NCI-H510A treated with DMSO at 0.1 percent for 48 hours (cell line): ENCODE data around the gene CCDC195.

ENCODE experiments used
- DNase-seq: peaks from one replicate; lab custom pipeline; 2025; lab: John Stamatoyannopoulos, UW

Gene CCDC195

DNA sequence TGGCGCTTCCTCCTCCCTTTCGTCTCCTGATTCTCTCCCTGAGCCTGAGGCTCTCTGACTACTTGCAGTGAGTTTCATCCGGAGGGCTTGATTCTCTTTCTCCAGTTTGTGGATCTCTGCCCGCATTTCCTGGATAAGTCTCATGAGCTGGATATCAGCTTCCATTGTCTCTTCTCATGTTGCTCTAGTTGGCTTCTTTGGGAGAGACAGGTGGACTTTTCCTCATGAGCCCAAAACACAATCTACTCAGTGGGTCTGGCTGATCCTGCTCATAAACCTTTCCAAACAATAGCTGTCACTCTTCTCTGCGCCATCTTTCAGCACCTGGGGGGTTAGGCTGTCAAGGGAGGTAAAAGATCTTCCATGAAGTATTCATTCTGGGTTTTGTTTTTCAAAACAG is at the start of gene CCDC195:
CCDC195 (minus strand) TSS at position 165 of the 400 bp plus-strand sequence; CDS start at position 165, 0 bp downstream.
- DNase-seq = no peak

DNA sequence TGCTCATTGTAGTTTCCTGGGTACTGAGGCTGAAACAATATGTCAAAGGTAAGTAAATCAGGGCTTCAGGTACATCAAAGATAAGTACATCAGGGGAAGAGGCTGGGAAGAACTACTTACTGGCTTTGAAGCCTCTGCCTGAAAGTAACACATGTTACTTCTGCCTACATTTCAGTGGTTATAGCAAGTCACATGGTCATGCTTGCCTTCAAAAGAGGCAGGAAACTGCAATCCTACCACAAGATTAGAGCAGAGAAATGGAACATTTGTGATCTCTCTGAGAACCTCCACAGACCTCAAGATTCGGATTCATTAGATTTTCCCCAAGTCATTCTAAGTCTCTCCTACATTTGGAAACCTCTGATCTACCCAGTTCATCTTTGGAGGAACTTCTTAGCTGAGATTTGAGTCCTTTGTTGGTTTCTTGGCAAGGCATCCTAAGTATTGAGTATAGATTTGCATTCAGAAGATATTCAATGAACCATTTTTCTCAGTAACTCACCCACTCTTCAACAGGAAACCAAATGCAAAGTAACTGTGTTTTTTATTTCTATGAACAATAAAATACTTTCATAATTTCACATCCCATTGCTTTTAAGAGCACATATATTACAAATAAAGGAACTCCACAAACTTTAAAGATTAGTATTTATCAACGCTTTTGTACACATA is 48.5 kb upstream of the CCDC195 start:
- no peak for DNase-seq

DNA sequence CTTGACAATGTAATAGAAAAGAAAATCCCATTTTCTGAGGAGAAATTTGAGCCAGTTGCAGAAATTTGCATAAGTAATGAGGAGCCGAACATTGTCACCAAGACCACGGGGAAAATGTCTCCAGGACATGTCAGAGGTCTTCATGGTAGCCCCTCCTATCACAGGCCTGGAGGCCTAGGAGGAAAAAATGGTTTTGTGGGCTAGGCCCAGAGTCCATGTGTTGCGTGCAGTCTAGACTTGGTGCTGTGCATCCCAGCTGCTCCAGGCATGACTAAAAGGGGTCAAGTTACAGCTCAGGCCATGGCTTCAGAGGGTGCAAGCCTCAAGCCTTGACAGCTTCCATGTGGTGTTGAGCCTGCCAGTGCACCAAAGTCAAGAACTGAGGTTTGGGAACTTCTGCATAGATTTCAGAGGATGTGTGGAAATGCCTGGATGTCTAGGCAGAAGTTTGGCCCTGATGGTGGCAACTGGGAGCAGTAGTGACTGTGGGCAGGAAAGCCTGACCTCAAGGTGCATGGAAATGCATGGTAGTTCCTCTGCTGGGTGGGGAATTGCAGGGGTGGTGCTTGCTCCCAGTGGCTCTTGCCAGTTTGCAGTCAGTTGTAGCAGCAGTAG is 41.9 kb upstream of the CCDC195 start:
- no peak for DNase-seq

GRCh38 chr2:224753743-224754540 is 37.8 kb upstream of the CCDC195 start:
- no peak for DNase-seq

DNA sequence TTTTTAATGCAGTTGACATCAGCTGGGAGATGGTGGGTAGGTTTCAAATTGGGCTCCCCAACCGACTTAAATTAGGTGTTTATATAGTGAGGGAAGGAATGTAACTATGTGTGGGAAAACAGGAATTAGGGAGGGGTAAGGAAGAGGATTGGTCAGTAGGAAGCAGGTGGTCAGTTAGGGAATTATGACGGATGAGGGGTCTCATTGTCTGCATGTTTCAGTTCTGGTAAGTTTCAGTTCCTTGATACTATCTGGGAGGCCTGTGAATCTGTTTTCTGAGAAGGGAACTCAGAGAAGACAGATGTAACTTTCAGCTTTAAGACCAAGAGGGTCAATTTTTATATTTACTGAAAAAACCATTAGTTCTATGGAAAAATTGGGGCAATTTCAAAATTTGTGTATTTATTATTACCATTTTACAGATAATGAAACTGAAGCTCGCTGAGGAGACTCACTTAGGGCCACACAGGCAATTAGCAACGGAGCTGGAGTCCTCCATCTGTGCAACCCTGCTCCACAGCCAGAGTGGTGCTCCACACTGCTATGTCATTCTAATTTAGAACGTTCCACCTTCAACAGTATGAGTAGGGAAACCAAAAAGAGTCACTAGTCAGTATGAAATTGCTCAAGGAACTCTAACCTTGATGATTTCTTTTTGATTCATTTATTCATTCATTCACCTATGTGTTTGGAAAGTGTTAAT is 36.0 kb upstream of the CCDC195 start:
- DNase-seq = no peak

DNA sequence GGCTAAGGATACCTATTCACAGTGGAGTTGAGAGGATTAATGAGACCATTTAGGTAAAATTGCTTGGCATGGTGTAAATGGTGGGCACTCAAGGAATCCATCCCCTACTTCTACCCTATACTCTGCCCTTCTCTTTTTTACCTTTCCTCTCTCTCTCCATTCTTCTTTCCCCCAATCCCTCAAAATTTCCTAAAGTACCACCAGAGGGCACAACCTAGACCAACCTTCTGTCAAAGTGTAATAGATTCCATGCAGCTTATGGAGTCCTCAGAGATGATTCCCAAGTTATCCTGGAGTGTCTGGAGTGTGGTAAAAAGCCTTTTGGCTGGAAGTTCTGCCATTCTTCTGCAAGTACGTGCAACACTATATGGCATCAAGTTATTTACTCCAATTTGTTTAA is 33.0 kb upstream of the CCDC195 start:
- no peak for DNase-seq

DNA sequence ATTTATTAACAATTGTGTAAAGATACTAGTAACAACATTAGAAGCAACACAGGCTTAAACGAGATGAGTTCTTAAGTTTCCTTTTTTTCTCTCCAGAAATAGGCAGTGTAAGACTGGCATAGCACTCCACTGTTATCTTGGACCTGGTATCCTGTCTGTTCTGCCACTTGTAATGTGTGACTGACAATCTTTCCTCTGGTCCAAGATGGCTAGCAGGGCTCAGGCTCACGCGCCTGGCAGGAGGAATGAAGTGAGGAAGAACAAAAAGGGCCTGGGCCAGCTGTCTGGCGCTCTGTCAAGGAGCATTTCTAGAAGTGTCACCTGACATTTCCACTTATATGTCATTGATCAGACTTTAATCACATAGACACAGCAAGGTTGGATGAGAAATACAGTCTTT is 31.6 kb upstream of the CCDC195 start:
- no peak for DNase-seq

GRCh38 chr2:224736227-224736626 is 20.1 kb upstream of the CCDC195 start:
- no peak for DNase-seq

DNA sequence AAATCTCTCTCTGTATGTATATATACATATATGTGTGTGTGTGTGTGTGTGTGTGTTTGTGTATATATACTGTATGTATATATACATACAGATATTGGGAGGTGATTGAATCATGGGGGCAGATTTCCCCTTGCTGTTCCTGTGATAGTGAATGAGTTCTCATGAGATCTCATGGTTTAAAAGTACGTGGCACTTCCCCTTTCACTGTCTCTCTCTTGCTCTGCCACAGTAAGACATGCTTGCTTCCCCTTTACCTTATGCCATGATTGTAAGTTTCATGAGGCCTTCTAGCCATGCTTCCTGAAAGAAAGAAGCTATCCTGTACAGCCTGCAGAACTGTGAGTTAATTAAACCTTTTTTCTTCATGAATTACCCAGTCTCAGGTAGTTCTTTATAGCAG is 18.8 kb upstream of the CCDC195 start:
- DNase-seq = no peak

DNA sequence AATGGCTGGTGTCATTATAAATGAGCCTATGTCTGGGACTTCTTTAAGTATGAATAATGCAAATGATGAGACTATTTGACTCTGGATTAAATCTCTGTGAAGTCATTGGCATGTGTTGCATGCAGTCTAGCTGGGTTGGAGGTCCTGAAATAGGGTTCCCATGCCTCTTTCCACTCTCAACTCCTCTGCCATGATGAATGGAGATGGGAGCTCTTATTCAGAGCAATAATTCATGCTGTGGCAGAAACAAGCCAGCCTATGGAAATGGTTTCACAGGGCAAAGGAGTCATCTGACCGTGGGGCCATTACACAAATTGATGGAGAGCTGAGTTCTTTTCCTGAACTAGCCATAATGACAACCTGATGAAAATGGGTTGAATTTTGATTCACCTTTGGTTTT is 15.5 kb upstream of the CCDC195 start:
- no peak for DNase-seq

DNA sequence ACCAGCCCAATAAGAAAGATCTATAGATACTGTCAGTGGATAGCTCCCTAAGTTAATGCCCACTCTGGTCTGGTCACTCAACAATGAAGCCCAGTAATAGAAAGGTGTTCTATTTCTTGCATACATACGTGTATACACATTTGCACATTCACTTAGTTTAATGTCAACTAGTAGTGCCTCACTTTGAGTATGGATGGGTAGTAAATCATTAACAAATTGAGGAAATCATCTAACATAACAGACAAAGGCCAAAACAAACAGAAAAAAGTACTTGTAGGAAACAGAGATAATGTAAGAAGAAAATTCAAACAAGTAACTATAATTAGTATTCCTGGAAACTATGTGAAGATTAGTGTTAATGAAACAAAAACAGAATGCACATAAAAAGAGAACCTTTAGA is 13.3 kb upstream of the CCDC195 start:
- no peak for DNase-seq

DNA sequence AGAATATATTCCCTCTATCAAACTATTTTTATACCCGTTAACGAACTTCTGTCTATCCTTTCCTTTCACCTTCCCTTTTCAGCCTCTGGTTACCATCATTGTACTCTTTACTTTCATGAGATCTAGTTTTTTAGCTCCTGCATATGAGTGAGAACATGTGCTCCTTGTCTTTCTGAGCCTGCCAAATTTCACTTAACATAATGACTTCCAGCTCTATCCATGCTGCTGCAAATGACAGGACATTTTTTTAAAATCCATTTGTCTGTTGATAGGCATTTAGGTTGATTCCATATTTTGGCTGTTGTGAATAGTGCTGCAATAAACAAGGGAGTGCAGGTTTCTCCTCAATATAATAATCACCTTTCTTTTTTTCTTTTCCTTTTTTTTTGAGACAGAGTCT is 8.2 kb upstream of the CCDC195 start:
- no peak for DNase-seq

DNA sequence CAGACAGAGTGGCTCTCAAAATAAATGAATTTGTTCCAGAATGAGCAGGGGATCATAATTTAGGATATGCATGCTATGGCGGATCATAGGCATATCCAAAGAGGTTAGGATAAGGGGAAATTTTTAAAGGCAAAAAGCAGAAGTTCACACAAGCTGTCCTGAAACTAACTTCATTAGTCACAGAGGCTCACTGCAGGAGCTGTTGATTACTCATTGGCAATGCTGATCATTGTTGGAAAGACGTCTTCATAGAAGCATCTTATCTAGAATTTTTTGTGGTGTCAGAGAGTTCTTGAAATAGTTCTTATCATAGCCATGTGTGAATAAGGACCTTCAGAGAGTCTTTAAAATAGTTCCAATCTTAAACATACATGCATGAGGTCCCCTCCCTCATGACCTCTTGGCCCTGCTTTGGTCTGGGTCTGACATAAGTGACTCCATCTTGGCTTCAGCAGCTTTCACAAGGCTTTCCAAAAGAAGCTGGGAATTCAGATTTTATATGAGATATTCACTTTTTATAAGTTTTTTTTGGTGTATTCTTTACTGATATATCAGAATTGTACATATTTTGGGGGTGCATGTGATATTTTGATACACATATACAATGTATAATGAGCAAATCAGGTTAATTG is 7.5 kb upstream of the CCDC195 start:
- no peak for DNase-seq

GRCh38 chr2:224722770-224723169 is 6.6 kb upstream of the CCDC195 start:
- no peak for DNase-seq

DNA sequence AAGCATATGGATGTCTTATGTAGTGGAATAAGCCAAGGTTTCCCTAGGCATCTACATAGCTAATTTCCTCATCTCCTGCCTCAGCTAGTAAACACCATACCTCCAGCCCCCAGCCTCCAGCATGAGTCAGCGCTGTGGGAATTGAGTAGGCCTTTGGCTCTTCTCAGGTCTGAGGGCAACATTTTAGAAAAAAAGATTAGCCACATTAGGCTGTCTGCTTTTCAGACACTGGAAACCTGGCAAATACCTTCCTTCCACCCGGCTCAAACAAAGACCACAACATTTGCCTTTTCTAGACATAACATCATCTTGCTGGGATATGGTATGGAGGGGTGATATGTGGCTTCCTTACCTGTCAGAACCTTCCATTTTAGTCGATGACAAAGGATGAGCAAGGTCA is 6.1 kb upstream of the CCDC195 start:
- DNase-seq = no peak

- DNase-seq = no peak
Observed at GRCh38 chr2:224716921-224717320, 756 bp upstream of the CCDC195 start.

- DNase-seq = no peak
Observed at GRCh38 chr2:224711859-224712665, 4.1 kb downstream of the CCDC195 start.

DNA sequence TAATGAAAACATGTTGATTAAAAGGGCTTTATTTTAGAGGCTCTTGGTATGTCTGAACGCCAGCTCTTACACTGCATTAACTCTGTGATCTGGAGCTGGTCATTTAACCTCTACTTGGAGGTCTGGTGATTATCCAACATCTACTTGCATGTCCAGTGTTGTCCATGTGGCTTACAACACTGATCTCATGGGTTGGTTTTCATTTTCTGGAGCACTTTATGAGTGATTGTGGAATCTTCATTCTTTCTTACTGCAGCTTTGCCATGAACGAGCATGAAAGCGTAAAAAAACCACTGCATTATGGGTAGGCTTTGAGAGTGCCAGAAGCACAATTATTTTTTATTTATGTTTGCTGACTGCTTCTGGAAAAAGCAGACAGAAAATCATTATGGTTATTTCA is 4.8 kb downstream of the CCDC195 start:
- no peak for DNase-seq

DNA sequence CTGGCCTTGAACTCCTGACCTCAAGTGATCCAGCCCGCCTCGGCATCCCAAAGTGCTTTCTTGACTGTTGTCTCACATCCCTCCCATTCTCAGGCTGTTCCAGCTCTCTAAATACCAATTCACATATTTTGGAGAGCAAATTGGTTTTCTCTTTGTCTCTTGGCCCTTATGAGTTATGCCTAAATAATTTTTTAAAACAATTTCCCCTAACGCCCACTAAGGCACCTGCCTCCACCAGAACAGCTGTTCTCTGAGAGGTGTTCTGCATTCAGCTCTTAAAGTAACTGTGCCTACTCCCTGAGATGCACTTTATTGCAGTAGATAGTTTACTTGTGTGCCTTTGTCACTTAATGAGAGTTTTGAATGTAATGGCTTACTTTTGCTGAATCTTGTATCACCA is 6.9 kb downstream of the CCDC195 start:
- no peak for DNase-seq

DNA sequence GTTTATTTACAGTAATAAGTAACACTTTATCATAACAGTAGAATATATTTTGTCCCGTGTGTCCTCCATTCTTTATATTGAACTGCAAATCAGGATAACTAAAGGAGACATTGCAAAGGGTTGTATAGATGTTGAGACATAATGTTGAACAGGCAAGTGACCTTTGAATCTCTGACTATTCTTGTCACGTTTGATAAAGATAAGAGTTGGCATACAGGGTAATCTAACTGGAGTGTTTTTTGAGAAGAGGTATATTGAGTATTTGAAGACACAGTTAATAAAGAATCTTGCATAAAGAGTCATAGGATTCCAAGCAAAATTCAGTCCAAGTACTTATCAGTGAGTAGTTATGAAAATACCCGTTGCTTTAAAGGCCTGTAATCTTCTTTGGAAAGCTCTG is 21.7 kb downstream of the CCDC195 start:
- no peak for DNase-seq

DNA sequence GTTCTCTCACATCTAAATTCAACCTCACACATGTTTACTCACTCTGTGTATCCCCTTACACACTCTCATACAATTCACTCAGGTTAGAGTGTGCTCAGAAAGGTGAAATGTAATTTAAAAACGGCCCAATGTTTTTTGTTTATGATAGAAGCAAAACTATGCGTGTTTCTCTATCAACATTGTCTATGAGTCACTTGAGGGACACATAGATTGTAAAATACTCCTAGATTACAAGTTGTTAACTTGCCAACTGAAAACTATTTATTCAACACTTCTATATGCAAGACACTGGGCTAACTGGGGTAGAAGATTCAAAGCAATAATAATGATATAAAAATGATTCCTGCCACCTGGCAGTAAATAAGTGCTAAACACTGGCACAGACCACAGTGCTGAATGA is 24.6 kb downstream of the CCDC195 start:
- DNase-seq = no peak
